H9 (cell line): Measurements from ENCODE around the gene NGF. TPM values are rescaled to one million over a fixed set of nuclear protein-coding genes. Genes with fewer than 3 reads are reported as not detected.

ENCODE experiments used
- DNase-seq: peaks from one replicate; pipeline ENCODE4 v3.0.0-alpha.2; 2017
- H2AFZ ChIP-seq: one replicate; pipeline ENCODE4 v1.6.1; 2013; ENCODE audit warnings: mild to moderate bottlenecking, low read length, control low read depth, moderate library complexity
- H2AK5ac ChIP-seq: 2 replicates; pipeline ENCODE4 v1.6.1; 2013; ENCODE audit warnings: low read length, control low read depth, mixed read lengths; ENCODE audit not compliant: insufficient read length
- H2BK120ac ChIP-seq: one replicate; pipeline ENCODE4 v1.6.1; 2013; ENCODE audit warnings: low read depth, mild to moderate bottlenecking, low read length, control low read depth, inconsistent platforms; ENCODE audit not compliant: poor library complexity, severe bottlenecking
- H2BK12ac ChIP-seq: 2 replicates; pipeline ENCODE4 v1.6.1; 2013; ENCODE audit warnings: low read length, control low read depth, mixed read lengths, low read depth; ENCODE audit not compliant: insufficient read length
- H2BK15ac ChIP-seq: 2 replicates; pipeline ENCODE4 v1.6.1; 2013; ENCODE audit warnings: low read depth, low read length, control low read depth
- H2BK20ac ChIP-seq: one replicate; pipeline ENCODE4 v1.6.1; 2013; ENCODE audit warnings: low read depth, mild to moderate bottlenecking, low read length, control low read depth, inconsistent platforms; ENCODE audit not compliant: poor library complexity, severe bottlenecking
- H2BK5ac ChIP-seq: 2 replicates; pipeline ENCODE4 v1.6.1; 2013; ENCODE audit warnings: low read length, control low read depth, mixed read lengths; ENCODE audit not compliant: insufficient read length
- H3K14ac ChIP-seq: 2 replicates; pipeline ENCODE4 v1.6.1; 2013; ENCODE audit warnings: low read length, control low read depth; ENCODE audit not compliant: insufficient read depth
- H3K18ac ChIP-seq: 2 replicates; pipeline ENCODE4 v1.6.1; 2013; ENCODE audit warnings: low read depth, mild to moderate bottlenecking, mixed read lengths, low read length, control low read depth; ENCODE audit not compliant: insufficient read length
- H3K23ac ChIP-seq: 2 replicates; pipeline ENCODE4 v1.6.1; 2013; ENCODE audit warnings: low read length, control low read depth, mixed read lengths, low read depth; ENCODE audit not compliant: insufficient read length
- H3K23me2 ChIP-seq: 2 replicates; pipeline ENCODE4 v1.6.1; 2013; ENCODE audit warnings: low read depth, mild to moderate bottlenecking, mixed read lengths, low read length, control low read depth; ENCODE audit not compliant: insufficient read length, poor library complexity, severe bottlenecking
- H3K27ac ChIP-seq: 2 replicates; pipeline ENCODE4 v1.5.1; 2013; ENCODE audit warnings: low read length, control low read depth, mixed read lengths, low read depth; ENCODE audit not compliant: insufficient read length
- H3K27me3 ChIP-seq: 2 replicates; pipeline ENCODE4 v1.6.1; 2013; ENCODE audit warnings: low read length, control low read depth, inconsistent platforms; ENCODE audit not compliant: insufficient read depth
- H3K4ac ChIP-seq: 2 replicates; pipeline ENCODE4 v1.6.1; 2013; ENCODE audit warnings: low read depth, mild to moderate bottlenecking, control low read depth, inconsistent platforms, low read length, moderate library complexity
- H3K4me1 ChIP-seq: 2 replicates; pipeline ENCODE4 v1.6.1; 2013; ENCODE audit warnings: low read length, control low read depth, inconsistent platforms; ENCODE audit not compliant: insufficient read depth
- H3K4me2 ChIP-seq: 2 replicates; pipeline ENCODE4 v1.6.1; 2013; ENCODE audit warnings: low read length, control low read depth, mixed read lengths; ENCODE audit not compliant: insufficient read length, insufficient read depth
- H3K56ac ChIP-seq: 2 replicates; pipeline ENCODE4 v1.6.1; 2013; ENCODE audit warnings: low read depth, mild to moderate bottlenecking, mixed read lengths, low read length, control low read depth; ENCODE audit not compliant: insufficient read length
- H3K79me1 ChIP-seq: 2 replicates; pipeline ENCODE4 v1.6.1; 2013; ENCODE audit warnings: low read depth, mild to moderate bottlenecking, moderate library complexity, low read length, control low read depth, inconsistent platforms; ENCODE audit not compliant: insufficient read depth, poor library complexity, severe bottlenecking
- H3K79me2 ChIP-seq: 2 replicates; pipeline ENCODE4 v1.6.1; 2013; ENCODE audit warnings: low read length, control low read depth, inconsistent platforms; ENCODE audit not compliant: insufficient read depth
- H3K9ac ChIP-seq: 2 replicates; pipeline ENCODE4 v1.6.1; 2013; ENCODE audit warnings: low read length, control low read depth, mixed read lengths; ENCODE audit not compliant: insufficient read length; ENCODE audit errors: extremely low read depth
- H3K9me3 ChIP-seq: one replicate; pipeline ENCODE4 v1.6.1; 2013; ENCODE audit warnings: low read depth, low read length, inconsistent platforms; ENCODE audit not compliant: control insufficient read depth
- H3T11ph ChIP-seq: one replicate; pipeline ENCODE4 v1.6.1; 2013; ENCODE audit warnings: mild to moderate bottlenecking, low read length, control low read depth, inconsistent platforms
- H4K20me1 ChIP-seq: one replicate; pipeline ENCODE4 v1.6.1; 2013; ENCODE audit not compliant: control insufficient read depth, insufficient read length, insufficient read depth
- H4K5ac ChIP-seq: 2 replicates; pipeline ENCODE4 v1.6.1; 2013; ENCODE audit warnings: low read depth, mild to moderate bottlenecking, mixed read lengths, low read length, control low read depth; ENCODE audit not compliant: insufficient read length
- H4K8ac ChIP-seq: replicated peaks from 2 replicates; pipeline ENCODE4 v1.6.1; 2013; ENCODE audit warnings: low read length, control low read depth, mixed read lengths, low read depth; ENCODE audit not compliant: insufficient read length
- H4K91ac ChIP-seq: 2 replicates; pipeline ENCODE4 v1.6.1; 2013; ENCODE audit warnings: low read depth, mild to moderate bottlenecking, moderate library complexity, mixed read lengths, low read length, control low read depth; ENCODE audit not compliant: insufficient read length
- H3K27ac Mint-ChIP-seq, 3 experiments: 2 replicates in 2 of 3; 3 replicates in 1 of 3; pipeline ENCODE4 v1.8.0; 2020 to 2021; ENCODE audit warnings: mixed read lengths in 3 of 3, mild to moderate bottlenecking in 1 of 3, moderate library complexity in 1 of 3
- H3K27me3 Mint-ChIP-seq: 2 replicates; pipeline ENCODE4 v1.8.0; 2021; ENCODE audit warnings: low read depth, mild to moderate bottlenecking, moderate library complexity, mixed read lengths
- H3K36me3 Mint-ChIP-seq, 3 experiments: 2 replicates in 2 of 3; 3 replicates in 1 of 3; pipeline ENCODE4 v1.8.0; 2020 to 2021; ENCODE audit warnings: low read depth in 3 of 3, mixed read lengths in 3 of 3; ENCODE audit not compliant: insufficient read depth in 1 of 3
- H3K4me1 Mint-ChIP-seq, 2 experiments: 2 replicates each; pipeline ENCODE4 v1.8.0; 2020; ENCODE audit warnings: mixed read lengths in 2 of 2
- H3K4me3 Mint-ChIP-seq, 2 experiments: 2 replicates in 1 of 2; 3 replicates in 1 of 2; pipeline ENCODE4 v1.8.0; 2020 to 2021; ENCODE audit warnings: mild to moderate bottlenecking in 2 of 2, mixed read lengths in 2 of 2, moderate library complexity in 1 of 2
- H3K9me3 Mint-ChIP-seq, 2 experiments: 2 replicates in 1 of 2; 3 replicates in 1 of 2; pipeline ENCODE4 v1.8.0; 2020; ENCODE audit warnings: mild to moderate bottlenecking in 2 of 2, mixed read lengths in 2 of 2, moderate library complexity in 1 of 2
- CTCF ChIP-seq: fragments of 200-600 bp; sonication (generic); conservative IDR thresholded peaks from 3 replicates; pipeline ENCODE4 v1.8.0; 2021; ENCODE audit warnings: antibody characterized with exemption, mild to moderate bottlenecking
- WGBS: extraction: QIAGEN DNeasy Blood & Tissue Kit; methylation state at CpG from one replicate; pipeline ENCODE4 v1.1.7; 2013; ENCODE audit warnings: missing lambda C conversion rate, low lambda C conversion rate, mixed read lengths; ENCODE audit not compliant: insufficient read length; ENCODE audit errors: extremely low coverage; 5-methylcytosine and 5-hydroxymethylcytosine counted together
- total RNA-seq: library from RNA; stranded (reverse); gene quantifications from 2 replicates; pipeline ENCODE4 v1.2.1, GENCODE V29; 2021

NGF gene
- total RNA-seq, 1 experiment from 2014 or later, result 0.22 TPM

GRCh38 chr1:115320377-115320776 is 17.7 kb downstream of the NGF start:
- no peak for TF ChIP-seq CTCF
- Histone ChIP-seq H3K18ac (no peak overlapping the region), H4K91ac (no peak overlapping the region), H4K5ac (no peak overlapping the region), H3K9ac (no peak overlapping the region), H2AK5ac (no peak overlapping the region), H2BK120ac (no peak overlapping the region), H3K27ac (no peak overlapping the region), H2BK20ac (no peak overlapping the region), H3K27me3 (no peaks in the 10 kb centered on the region), H3K79me1 (no peaks in the 10 kb centered on the region), H3K79me2 (no peaks in the 10 kb centered on the region), H3T11ph (no peak overlapping the region), H3K4me2 (no peak overlapping the region), H4K20me1 (no peaks in the 10 kb centered on the region), H3K4me1 (no peaks in the 10 kb centered on the region), H2BK5ac (no peak overlapping the region), H3K56ac (no peak overlapping the region), H2BK12ac (no peak overlapping the region), H3K14ac (no peak overlapping the region), H2AFZ (no peak overlapping the region), H4K8ac (no peak overlapping the region), H2BK15ac (no peak overlapping the region), H3K9me3 (no peaks in the 10 kb centered on the region), H3K4ac (no peak overlapping the region), H3K23ac (no peak overlapping the region), H3K23me2 (no peaks in the 10 kb centered on the region)
- Mint-ChIP-seq H3K4me1 (peaks cover 0 to under 1% of the 10 kb centered on the region in 2 experiments; a peak in 3 of 4 replicates), H3K4me3 (no peak overlapping the region), H3K27ac (no peak overlapping the region), H3K36me3 (no peaks in the 10 kb centered on the region; a peak in 1 of 7 replicates), H3K9me3 (no peaks in the 10 kb centered on the region), H3K27me3 (peaks cover 1% of the 10 kb centered on the region)
- no peak for DNase-seq
- no CpG with 5 or more reads among the region's 6 CpGs for WGBS
